K562 (cell line): ENCODE results near the gene TCF20. TPM values are rescaled to one million over a fixed set of nuclear protein-coding genes. Genes with fewer than 3 reads are reported as not detected.
A peak's percentile ranks its signal among the peaks of the same experiment; 100 is the strongest.

Source experiments
- CTBP1 ChIP-seq: fragments of 450-650 bp; IDR thresholded peaks from 2 replicates; pipeline ENCODE4 v1.6.1; 2016; ENCODE audit warnings: borderline replicate concordance
- MCM7 ChIP-seq, 2 experiments: fragments of 450-650 bp; IDR thresholded peaks; 2 replicates each; pipeline ENCODE4 v1.6.1; 2016 to 2018
- NR2C1 ChIP-seq, 2 experiments: fragments of 450-650 bp; IDR thresholded peaks; 2 replicates each; pipeline ENCODE4 v1.6.1; 2017; ENCODE audit warnings: mild to moderate bottlenecking in 2 of 2, antibody characterized with exemption in 1 of 2, inconsistent platforms in 1 of 2, missing compliant biosample characterization in 1 of 2, missing genetic modification characterization in 1 of 2
- RBFOX2 ChIP-seq: fragments of 200-400 bp; formaldehyde crosslinking; IDR thresholded peaks from 2 replicates; pipeline ENCODE4 v1.6.1; 2017; ENCODE audit warnings: low read depth, mild to moderate bottlenecking, low read length, moderate library complexity
- YY1 ChIP-seq, 3 experiments: IDR thresholded peaks; 2 replicates each; pipeline ENCODE4 v1.6.1; 2011; ENCODE audit warnings: low read length in 2 of 3, mild to moderate bottlenecking in 2 of 3, moderate library complexity in 2 of 3, borderline replicate concordance in 1 of 3, control low read depth in 1 of 3, low read depth in 1 of 3; ENCODE audit not compliant: insufficient read depth in 3 of 3, insufficient replicate concordance in 2 of 3, control insufficient read depth in 1 of 3, insufficient read length in 1 of 3; ENCODE audit errors: extremely low read depth in 1 of 3
- polyA plus RNA-seq, 8 experiments: library from polyadenylated mRNA; depleted of rRNA in 4 of 8; stranded (reverse) in 5 of 8; unstranded in 3 of 8; fragments of >200 nt; fragmentation: Nextera tagmentation in 2 of 8; fragmentation: Illumina TruSeq in 1 of 8; extraction: Ambion mirVana in 2 of 8; extraction: Trizol in 1 of 8; gene quantifications; 2 replicates each; pipeline versions ENCODE4 v1.2.1 to v1.2.3, GENCODE V29; 2011 to 2014; ENCODE audit warnings: inconsistent platforms in 1 of 8, missing spikeins in 1 of 8
- total RNA-seq, 7 experiments: library from RNA; depleted of rRNA in 6 of 7; stranded (reverse); fragments of >200 nt in 6 of 7; fragmentation: Illumina TruSeq in 2 of 7; extraction: Trizol in 2 of 7; gene quantifications; 2 replicates each; pipeline versions ENCODE4 v1.2.1 to v1.2.3, GENCODE V29; 2011 to 2021; ENCODE audit warnings: low replicate concordance in 1 of 7
- TF ChIP-seq, protein P1 (sequence below): fragments of 450-650 bp; IDR thresholded peaks from 2 replicates; pipeline ENCODE4 v1.6.1; 2016; ENCODE audit warnings: mild to moderate bottlenecking, moderate library complexity
- TF ChIP-seq, protein P2 (sequence below): fragments of 450-650 bp; IDR thresholded peaks from 2 replicates; pipeline ENCODE4 v1.6.1; 2014; ENCODE audit warnings: low read depth, mild to moderate bottlenecking, moderate library complexity, borderline replicate concordance
- TF ChIP-seq, protein P3 (sequence below): IDR thresholded peaks from 2 replicates; pipeline ENCODE4 v1.6.1; 2016; ENCODE audit warnings: missing genetic modification characterization, missing compliant biosample characterization

The TCF20 gene
- total and polyA plus RNA-seq, 9 of the 15 experiments (the other 6 are each of a cell fraction or from before 2014, with no cell fraction given), result 0.35 to 43.6 (median 17.5) TPM

DNA sequence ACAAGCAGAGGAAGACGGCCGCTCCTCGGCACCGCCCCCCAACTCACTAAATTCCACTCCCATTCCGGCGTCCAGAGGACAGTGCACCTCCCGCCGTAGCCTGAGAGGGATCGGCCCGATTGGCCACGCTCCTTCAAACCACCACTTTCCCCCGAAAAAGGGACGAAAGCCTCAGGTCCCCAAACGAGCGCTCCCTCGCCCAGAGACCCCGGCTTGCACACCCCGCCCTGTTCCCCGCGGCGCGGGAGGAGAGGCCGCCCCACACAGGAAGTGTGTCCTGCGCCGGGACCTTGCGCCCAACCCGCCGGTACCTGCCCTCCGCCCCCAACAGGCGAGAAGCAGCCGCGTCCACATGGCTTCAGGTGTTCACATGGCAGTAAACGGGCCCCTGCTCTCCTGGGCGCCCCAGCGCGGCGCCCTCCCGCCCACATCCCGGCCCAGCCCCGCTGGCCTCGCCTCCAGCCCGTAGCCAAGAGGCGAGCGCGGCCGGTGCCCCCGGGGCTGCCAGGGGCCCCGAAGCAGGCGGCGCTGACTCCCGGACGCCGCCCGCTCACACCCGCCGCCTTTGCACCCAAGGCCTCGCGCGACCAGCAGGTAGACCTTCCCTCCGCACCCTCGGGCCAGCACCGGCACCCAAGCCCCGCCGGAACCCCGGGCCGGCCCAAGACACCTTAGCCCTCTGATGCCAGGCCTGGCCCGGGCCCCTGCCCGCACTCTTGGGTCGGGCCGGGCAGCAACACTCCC, 849 bp downstream of the TCF20 start (continued):
- TF ChIP-seq, protein P1, sequence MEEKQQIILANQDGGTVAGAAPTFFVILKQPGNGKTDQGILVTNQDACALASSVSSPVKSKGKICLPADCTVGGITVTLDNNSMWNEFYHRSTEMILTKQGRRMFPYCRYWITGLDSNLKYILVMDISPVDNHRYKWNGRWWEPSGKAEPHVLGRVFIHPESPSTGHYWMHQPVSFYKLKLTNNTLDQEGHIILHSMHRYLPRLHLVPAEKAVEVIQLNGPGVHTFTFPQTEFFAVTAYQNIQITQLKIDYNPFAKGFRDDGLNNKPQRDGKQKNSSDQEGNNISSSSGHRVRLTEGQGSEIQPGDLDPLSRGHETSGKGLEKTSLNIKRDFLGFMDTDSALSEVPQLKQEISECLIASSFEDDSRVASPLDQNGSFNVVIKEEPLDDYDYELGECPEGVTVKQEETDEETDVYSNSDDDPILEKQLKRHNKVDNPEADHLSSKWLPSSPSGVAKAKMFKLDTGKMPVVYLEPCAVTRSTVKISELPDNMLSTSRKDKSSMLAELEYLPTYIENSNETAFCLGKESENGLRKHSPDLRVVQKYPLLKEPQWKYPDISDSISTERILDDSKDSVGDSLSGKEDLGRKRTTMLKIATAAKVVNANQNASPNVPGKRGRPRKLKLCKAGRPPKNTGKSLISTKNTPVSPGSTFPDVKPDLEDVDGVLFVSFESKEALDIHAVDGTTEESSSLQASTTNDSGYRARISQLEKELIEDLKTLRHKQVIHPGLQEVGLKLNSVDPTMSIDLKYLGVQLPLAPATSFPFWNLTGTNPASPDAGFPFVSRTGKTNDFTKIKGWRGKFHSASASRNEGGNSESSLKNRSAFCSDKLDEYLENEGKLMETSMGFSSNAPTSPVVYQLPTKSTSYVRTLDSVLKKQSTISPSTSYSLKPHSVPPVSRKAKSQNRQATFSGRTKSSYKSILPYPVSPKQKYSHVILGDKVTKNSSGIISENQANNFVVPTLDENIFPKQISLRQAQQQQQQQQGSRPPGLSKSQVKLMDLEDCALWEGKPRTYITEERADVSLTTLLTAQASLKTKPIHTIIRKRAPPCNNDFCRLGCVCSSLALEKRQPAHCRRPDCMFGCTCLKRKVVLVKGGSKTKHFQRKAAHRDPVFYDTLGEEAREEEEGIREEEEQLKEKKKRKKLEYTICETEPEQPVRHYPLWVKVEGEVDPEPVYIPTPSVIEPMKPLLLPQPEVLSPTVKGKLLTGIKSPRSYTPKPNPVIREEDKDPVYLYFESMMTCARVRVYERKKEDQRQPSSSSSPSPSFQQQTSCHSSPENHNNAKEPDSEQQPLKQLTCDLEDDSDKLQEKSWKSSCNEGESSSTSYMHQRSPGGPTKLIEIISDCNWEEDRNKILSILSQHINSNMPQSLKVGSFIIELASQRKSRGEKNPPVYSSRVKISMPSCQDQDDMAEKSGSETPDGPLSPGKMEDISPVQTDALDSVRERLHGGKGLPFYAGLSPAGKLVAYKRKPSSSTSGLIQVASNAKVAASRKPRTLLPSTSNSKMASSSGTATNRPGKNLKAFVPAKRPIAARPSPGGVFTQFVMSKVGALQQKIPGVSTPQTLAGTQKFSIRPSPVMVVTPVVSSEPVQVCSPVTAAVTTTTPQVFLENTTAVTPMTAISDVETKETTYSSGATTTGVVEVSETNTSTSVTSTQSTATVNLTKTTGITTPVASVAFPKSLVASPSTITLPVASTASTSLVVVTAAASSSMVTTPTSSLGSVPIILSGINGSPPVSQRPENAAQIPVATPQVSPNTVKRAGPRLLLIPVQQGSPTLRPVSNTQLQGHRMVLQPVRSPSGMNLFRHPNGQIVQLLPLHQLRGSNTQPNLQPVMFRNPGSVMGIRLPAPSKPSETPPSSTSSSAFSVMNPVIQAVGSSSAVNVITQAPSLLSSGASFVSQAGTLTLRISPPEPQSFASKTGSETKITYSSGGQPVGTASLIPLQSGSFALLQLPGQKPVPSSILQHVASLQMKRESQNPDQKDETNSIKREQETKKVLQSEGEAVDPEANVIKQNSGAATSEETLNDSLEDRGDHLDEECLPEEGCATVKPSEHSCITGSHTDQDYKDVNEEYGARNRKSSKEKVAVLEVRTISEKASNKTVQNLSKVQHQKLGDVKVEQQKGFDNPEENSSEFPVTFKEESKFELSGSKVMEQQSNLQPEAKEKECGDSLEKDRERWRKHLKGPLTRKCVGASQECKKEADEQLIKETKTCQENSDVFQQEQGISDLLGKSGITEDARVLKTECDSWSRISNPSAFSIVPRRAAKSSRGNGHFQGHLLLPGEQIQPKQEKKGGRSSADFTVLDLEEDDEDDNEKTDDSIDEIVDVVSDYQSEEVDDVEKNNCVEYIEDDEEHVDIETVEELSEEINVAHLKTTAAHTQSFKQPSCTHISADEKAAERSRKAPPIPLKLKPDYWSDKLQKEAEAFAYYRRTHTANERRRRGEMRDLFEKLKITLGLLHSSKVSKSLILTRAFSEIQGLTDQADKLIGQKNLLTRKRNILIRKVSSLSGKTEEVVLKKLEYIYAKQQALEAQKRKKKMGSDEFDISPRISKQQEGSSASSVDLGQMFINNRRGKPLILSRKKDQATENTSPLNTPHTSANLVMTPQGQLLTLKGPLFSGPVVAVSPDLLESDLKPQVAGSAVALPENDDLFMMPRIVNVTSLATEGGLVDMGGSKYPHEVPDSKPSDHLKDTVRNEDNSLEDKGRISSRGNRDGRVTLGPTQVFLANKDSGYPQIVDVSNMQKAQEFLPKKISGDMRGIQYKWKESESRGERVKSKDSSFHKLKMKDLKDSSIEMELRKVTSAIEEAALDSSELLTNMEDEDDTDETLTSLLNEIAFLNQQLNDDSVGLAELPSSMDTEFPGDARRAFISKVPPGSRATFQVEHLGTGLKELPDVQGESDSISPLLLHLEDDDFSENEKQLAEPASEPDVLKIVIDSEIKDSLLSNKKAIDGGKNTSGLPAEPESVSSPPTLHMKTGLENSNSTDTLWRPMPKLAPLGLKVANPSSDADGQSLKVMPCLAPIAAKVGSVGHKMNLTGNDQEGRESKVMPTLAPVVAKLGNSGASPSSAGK, result peak; percentile 44; the same call in 1 of the 2 replicates
- no peak for TF ChIP-seq NR2C1 (IDR thresholded peaks at IDR 0.05)
- no peak for TF ChIP-seq NR2C1 (tag; IDR thresholded peaks at IDR 0.05)
- TF ChIP-seq YY1 (IDR thresholded peaks at IDR 0.05; ENCODE audit: borderline replicate concordance in 1 of 3, control insufficient read depth in 1 of 3, extremely low read depth in 1 of 3, insufficient read depth in 3 of 3, insufficient read length in 1 of 3, insufficient replicate concordance in 2 of 3, low read depth in 1 of 3, low read length in 2 of 3), result peak in 1 of 3 experiments; percentile 31
- TF ChIP-seq, protein P2, sequence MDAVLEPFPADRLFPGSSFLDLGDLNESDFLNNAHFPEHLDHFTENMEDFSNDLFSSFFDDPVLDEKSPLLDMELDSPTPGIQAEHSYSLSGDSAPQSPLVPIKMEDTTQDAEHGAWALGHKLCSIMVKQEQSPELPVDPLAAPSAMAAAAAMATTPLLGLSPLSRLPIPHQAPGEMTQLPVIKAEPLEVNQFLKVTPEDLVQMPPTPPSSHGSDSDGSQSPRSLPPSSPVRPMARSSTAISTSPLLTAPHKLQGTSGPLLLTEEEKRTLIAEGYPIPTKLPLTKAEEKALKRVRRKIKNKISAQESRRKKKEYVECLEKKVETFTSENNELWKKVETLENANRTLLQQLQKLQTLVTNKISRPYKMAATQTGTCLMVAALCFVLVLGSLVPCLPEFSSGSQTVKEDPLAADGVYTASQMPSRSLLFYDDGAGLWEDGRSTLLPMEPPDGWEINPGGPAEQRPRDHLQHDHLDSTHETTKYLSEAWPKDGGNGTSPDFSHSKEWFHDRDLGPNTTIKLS, result no peak
- peak; percentile 71 for TF ChIP-seq RBFOX2
- TF ChIP-seq CTBP1, result peak; percentile 61; the same call in 1 of the 2 replicates
- TF ChIP-seq MCM7 (IDR thresholded peaks at IDR 0.05), result no peak
- TF ChIP-seq, protein P3, sequence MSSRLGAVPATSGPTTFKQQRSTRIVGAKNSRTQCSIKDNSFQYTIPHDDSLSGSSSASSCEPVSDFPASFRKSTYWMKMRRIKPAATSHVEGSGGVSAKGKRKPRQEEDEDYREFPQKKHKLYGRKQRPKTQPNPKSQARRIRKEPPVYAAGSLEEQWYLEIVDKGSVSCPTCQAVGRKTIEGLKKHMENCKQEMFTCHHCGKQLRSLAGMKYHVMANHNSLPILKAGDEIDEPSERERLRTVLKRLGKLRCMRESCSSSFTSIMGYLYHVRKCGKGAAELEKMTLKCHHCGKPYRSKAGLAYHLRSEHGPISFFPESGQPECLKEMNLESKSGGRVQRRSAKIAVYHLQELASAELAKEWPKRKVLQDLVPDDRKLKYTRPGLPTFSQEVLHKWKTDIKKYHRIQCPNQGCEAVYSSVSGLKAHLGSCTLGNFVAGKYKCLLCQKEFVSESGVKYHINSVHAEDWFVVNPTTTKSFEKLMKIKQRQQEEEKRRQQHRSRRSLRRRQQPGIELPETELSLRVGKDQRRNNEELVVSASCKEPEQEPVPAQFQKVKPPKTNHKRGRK, result no peak
